ENCODE data around the gene SPINK8. TPM values are rescaled to one million over a fixed set of nuclear protein-coding genes. Genes with fewer than 3 reads are reported as not detected.

Gene SPINK8
- polyA plus RNA-seq, 1 experiment, result not detected

DNA sequence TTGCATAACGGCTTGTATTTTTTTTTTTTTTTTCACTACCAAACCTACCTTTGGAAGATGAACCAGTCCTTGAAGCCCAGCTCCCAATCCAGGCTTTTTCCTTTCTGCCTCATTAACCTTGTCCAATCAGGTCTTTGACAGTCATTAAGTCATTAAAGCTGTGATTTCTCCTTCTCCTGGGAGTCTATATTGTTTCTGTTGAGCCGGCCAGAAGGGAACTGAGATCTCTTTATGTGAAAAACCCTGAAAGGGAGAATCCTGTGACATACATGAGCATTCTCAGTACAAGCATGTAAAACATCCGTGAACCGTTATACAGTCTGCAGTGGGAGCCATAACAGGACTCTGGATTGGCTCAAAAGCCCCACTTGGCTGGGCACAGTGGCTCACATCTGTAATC, 52.6 kb downstream of the SPINK8 start:
- H3K27me3 ChIP-seq (ENCODE audit: control insufficient read depth, insufficient read depth, low read length), result no peaks in the 10 kb centered on the region
- TF ChIP-seq, protein P1, sequence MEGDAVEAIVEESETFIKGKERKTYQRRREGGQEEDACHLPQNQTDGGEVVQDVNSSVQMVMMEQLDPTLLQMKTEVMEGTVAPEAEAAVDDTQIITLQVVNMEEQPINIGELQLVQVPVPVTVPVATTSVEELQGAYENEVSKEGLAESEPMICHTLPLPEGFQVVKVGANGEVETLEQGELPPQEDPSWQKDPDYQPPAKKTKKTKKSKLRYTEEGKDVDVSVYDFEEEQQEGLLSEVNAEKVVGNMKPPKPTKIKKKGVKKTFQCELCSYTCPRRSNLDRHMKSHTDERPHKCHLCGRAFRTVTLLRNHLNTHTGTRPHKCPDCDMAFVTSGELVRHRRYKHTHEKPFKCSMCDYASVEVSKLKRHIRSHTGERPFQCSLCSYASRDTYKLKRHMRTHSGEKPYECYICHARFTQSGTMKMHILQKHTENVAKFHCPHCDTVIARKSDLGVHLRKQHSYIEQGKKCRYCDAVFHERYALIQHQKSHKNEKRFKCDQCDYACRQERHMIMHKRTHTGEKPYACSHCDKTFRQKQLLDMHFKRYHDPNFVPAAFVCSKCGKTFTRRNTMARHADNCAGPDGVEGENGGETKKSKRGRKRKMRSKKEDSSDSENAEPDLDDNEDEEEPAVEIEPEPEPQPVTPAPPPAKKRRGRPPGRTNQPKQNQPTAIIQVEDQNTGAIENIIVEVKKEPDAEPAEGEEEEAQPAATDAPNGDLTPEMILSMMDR (IDR thresholded peaks at IDR 0.05; ENCODE audit: low read depth, low read length), result no peak
- H3K4me3 ChIP-seq (ENCODE audit: low read depth, low read length), result no peak overlapping the region
- no peak for DNase-seq (ENCODE audit: low read depth, low spot score)
- H3K9me3 ChIP-seq (ENCODE audit: control insufficient read depth, insufficient read depth, low read length), result no peaks in the 10 kb centered on the region
- POLR2A ChIA-PET, result interaction anchor here (0.6 kb wide), 1 partner anchor 217 kb away, joined by 6 read pairs; no protein-coding TSS in a partner anchor
- CTCF ChIA-PET, result interaction anchor here (0.7 to 7.4 kb wide), 2 partner anchors 40 to 155 kb away, joined by 5 to 100 read pairs; no protein-coding TSS in a partner anchor
- H3K27ac ChIP-seq (ENCODE audit: low read depth, low read length), result no peak overlapping the region

DNA sequence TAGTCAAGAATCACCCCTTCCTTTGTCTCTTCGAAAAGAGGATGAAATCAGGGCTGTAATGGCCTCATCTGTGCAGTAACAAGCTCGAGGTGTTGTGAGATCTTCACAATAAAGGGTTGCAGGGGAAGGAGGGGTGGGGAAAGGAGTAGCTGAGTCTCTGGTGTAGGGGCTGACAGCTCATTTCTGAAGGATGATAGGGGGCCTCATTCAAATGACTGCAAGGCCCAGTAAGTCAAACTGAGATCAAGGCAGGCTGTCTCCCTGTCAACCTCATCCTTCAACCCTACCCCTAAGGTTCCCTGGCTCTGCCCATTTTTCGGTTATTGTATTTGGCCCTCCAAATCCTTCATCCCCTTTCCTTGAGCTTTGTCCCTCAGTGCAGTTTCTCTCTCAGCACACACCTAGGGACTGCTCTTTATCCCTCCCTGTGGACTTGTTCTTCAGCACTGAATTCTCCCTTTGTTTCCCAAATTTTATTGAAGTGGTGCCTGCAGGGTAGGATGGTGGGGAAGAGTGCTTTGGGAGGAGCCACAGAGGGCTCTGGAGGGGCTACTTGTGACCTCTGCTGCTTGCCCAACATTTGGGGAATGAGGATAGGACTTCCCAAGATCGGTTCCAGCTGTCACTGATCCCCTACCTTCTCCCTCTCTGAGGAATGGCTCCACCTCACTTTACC, 54.4 kb downstream of the SPINK8 start:
- POLR2A ChIA-PET, result no interaction called here
- no peak overlapping the region for H3K4me3 ChIP-seq (ENCODE audit: low read depth, low read length)

DNA sequence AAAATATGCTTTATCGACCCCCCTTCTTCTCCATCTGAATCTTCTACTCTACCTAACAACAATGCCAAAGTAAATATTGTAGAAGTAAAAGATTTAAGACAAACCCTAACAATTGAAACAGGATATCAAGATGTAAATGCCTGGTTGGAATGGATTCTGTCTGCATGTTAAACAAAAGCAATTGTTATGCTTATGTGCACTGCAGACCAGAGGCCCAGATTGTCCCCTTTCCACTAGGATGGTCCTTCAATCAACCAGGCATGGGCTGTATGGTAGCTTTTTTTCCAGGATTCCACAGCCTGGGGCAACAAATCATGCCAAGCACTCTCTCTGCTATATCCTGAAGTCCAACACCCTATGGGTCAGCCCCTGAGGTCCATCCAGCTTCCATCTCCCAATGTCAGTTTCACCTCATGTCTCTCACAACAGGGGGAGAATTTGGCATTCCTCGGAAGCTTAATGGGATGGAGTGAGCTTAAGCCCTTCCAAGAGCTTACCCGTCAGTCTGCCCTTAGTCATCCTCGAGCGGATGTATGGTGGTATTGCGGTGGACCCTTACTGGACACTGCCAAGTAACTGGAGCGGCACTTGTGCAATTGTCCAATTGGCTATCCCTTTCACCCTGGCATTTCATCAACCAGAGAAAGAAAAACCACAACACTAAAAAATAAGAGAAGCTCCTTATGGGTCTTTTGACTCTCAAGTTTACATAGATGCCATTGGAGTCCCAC, 56.4 kb downstream of the SPINK8 start:
- CTCF ChIA-PET, result interaction anchor here (0.9 to 7.4 kb wide), 2 partner anchors 155 to 159 kb away, joined by 3 to 100 read pairs; no protein-coding TSS in a partner anchor
- H3K27me3 ChIP-seq (ENCODE audit: control insufficient read depth, insufficient read depth, low read length), result no peaks in the 10 kb centered on the region
- H3K4me3 ChIP-seq (ENCODE audit: low read depth, low read length), result no peak overlapping the region
- POLR2A ChIA-PET, result interaction anchor here (0.6 kb wide), 1 partner anchor 82 kb away, joined by 8 read pairs; no protein-coding TSS in a partner anchor
- H3K27ac ChIP-seq (ENCODE audit: low read depth, low read length), result no peak overlapping the region
- TF ChIP-seq, protein P1 (IDR thresholded peaks at IDR 0.05; ENCODE audit: low read depth, low read length), result no peak
- H3K9me3 ChIP-seq (ENCODE audit: control insufficient read depth, insufficient read depth, low read length), result peaks cover 3% of the 10 kb centered on the region; the same call in 1 of the 2 replicates
- no peak for DNase-seq (ENCODE audit: low read depth, low spot score)

More for the DNA sequence above, 54.4 kb downstream of the SPINK8 start:
- TF ChIP-seq, protein P1 (IDR thresholded peaks at IDR 0.05; ENCODE audit: low read depth, low read length), result no peak
- no peak for DNase-seq (ENCODE audit: low read depth, low spot score)
- CTCF ChIA-PET, result interaction anchor here (7.4 kb wide), 1 partner anchor 157 kb away, joined by 100 read pairs; no protein-coding TSS in a partner anchor
- no peak overlapping the region for H3K27ac ChIP-seq (ENCODE audit: low read depth, low read length)
- H3K27me3 ChIP-seq (ENCODE audit: control insufficient read depth, insufficient read depth, low read length), result no peaks in the 10 kb centered on the region
- H3K9me3 ChIP-seq (ENCODE audit: control insufficient read depth, insufficient read depth, low read length), result no peaks in the 10 kb centered on the region

DNA sequence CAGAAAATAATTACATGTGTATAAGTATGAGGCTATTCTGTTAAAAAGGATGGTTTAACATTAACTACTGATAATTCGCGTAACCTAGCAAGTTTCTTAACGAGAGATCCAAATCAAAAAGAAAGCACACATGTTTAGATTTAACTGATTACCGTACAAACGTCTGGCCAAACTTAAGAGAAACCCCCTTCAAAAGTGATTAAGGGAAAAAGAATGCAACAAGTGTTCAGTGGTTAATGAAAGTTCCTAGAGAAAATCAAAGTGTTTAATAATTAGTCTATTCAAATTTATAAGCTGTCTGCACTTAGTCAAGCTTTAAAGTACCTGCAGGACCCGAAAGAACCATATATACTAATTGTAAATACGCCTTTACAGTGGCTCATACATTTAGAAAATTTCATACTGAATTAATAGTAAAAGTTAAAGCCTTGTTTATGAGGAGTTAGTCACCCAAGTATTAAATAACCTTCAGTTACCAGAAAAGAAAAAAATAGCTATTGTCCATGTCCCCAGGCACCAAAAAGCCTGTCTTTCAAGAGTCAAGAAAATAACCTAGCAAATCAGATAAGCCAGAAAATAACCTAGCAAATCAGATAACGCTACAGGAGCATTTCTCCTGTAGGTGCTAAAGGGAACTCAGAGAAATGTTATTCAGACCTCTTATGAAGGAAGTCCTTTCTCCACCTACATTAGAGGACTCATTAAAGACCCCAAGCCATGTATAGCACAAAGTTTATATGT, 58.0 kb downstream of the SPINK8 start:
- peaks cover 12% of the 10 kb centered on the region for H3K9me3 ChIP-seq (ENCODE audit: control insufficient read depth, insufficient read depth, low read length)
- no peaks in the 10 kb centered on the region for H3K27me3 ChIP-seq (ENCODE audit: control insufficient read depth, insufficient read depth, low read length)
- no peak for DNase-seq (ENCODE audit: low read depth, low spot score)
- no peak overlapping the region for H3K27ac ChIP-seq (ENCODE audit: low read depth, low read length)
- ChIA-PET POLR2A (no interaction called here), CTCF (interaction anchor here (0.7 to 12.2 kb wide), 4 partner anchors 25 to 382 kb away, joined by 3 to 404 read pairs (median 4); no protein-coding TSS in a partner anchor)
- TF ChIP-seq, protein P1 (IDR thresholded peaks at IDR 0.05; ENCODE audit: low read depth, low read length), result no peak
- H3K4me3 ChIP-seq (ENCODE audit: low read depth, low read length), result no peak overlapping the region

All from AG04450 (cell line).